Liver (tissue), 3 donors: Measurements from ENCODE around the gene ZNF423.

Experiments used
- ATF3 ChIP-seq: IDR thresholded peaks from 2 replicates; pipeline ENCODE4 v1.6.1; 2016; ENCODE audit warnings: antibody characterized with exemption
- CTCF ChIP-seq: fragments of 150-350 bp; IDR thresholded peaks from 2 replicates; pipeline ENCODE4 v1.5.1; 2017; ENCODE audit warnings: improper control_type of control experiment, low read depth, low read length; ENCODE audit not compliant: missing input control
- EGR1 ChIP-seq, 2 donors: IDR thresholded peaks; 2 replicates each; pipeline ENCODE4 v1.6.1; 2016 to 2018; ENCODE audit warnings: antibody characterized with exemption in 2 of 2, low read depth in 2 of 2
- FOXA1 ChIP-seq: IDR thresholded peaks from 2 replicates; pipeline ENCODE4 v1.6.1; 2016; ENCODE audit warnings: antibody characterized with exemption
- HNF4A ChIP-seq, 2 donors: conservative IDR thresholded peaks; 2 replicates each; pipeline ENCODE4 v1.6.1; 2016; ENCODE audit warnings: antibody characterized with exemption in 2 of 2, mild to moderate bottlenecking in 2 of 2
- JUND ChIP-seq, 2 donors: IDR thresholded peaks; 2 replicates each; pipeline ENCODE4 v1.6.1; 2016; ENCODE audit warnings: antibody characterized with exemption in 2 of 2
- MAX ChIP-seq: IDR thresholded peaks from 2 replicates; pipeline ENCODE4 v1.6.1; 2016; ENCODE audit warnings: antibody characterized with exemption
- RAD21 ChIP-seq, 2 donors: IDR thresholded peaks; 2 replicates each; pipeline ENCODE4 v1.6.1; 2016; ENCODE audit warnings: antibody characterized with exemption in 2 of 2, mild to moderate bottlenecking in 2 of 2
- REST ChIP-seq: IDR thresholded peaks from 2 replicates; pipeline ENCODE4 v1.6.1; 2016; ENCODE audit warnings: antibody characterized with exemption, mild to moderate bottlenecking
- SP1 ChIP-seq: IDR thresholded peaks from 2 replicates; pipeline ENCODE4 v1.6.1; 2018; ENCODE audit warnings: antibody characterized with exemption, mild to moderate bottlenecking
- TAF1 ChIP-seq: conservative IDR thresholded peaks from 2 replicates; pipeline ENCODE4 v1.6.1; 2016; ENCODE audit warnings: antibody characterized with exemption, mild to moderate bottlenecking
- ZBTB33 ChIP-seq: IDR thresholded peaks from 2 replicates; pipeline ENCODE4 v1.6.1; 2016; ENCODE audit warnings: antibody characterized with exemption
- donor health status: healthy.
- donor health status: healthy.

GRCh38 chr16:49684696-49685095 is 171.2 kb downstream of the ZNF423 start:
- TF ChIP-seq CTCF = no peak
- TF ChIP-seq TAF1 = no peak
- TF ChIP-seq FOXA1 = no peak
- no peak for TF ChIP-seq HNF4A (conservative IDR thresholded peaks at IDR 0.05)
- TF ChIP-seq REST = no peak
- TF ChIP-seq JUND (IDR thresholded peaks at IDR 0.05) = no peak
- no peak for TF ChIP-seq SP1
- no peak for TF ChIP-seq EGR1 (IDR thresholded peaks at IDR 0.05; ENCODE audit: low read depth in 2 of 2)
- no peak for TF ChIP-seq ATF3
- no peak for TF ChIP-seq ZBTB33
- no peak for TF ChIP-seq RAD21 (IDR thresholded peaks at IDR 0.05)
- no peak for TF ChIP-seq MAX
